Testis (tissue), 2 donors: ENCODE data around the gene HK1.

Experiments
- POLR2A ChIP-seq: fragments of 450-650 bp; IDR thresholded peaks from one replicate; pipeline ENCODE4 v1.6.1; 2017; ENCODE audit warnings: antibody characterized with exemption, mild to moderate bottlenecking, moderate library complexity
- TF ChIP-seq, protein P1 (sequence below), 3 experiments: fragments of 450-650 bp in 2 of 3; fragments of 200-600 bp in 1 of 3; sonication (generic) in 1 of 3; IDR thresholded peaks; one replicate each; pipeline ENCODE4 v1.5.1; 2016 to 2019; ENCODE audit warnings: antibody characterized with exemption in 3 of 3, mild to moderate bottlenecking in 2 of 3, moderate library complexity in 1 of 3

DNA sequence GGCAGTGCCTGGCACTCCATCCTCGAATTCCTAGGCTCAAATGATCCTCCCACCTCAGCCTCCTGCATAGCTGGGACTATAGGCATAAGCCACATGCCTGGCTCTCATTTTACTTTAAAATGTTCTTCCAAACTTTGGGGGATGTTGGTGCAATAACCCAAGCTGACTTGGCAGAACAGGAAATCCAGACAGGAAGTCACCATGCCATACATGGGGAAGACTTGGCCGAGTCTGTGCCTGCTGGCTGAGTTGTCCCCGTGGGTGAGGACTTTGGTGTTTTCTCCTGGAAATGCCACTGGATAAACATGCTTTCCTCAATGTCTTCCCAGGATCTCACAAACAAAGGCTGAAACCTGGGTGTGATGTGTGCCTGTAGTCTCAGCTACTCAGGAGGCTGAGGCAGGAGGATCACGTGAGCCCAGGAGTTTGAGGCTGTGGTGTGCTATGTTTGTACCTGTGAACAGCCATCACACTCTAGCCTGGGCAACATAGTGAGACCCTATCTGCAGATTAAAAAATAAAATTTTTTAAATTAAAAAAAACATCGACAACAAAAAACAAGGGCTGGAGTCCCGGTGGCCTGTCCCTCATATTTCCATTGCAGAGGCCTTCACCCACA lies 38.4 kb upstream of the HK1 start:
- TF ChIP-seq, protein P1, sequence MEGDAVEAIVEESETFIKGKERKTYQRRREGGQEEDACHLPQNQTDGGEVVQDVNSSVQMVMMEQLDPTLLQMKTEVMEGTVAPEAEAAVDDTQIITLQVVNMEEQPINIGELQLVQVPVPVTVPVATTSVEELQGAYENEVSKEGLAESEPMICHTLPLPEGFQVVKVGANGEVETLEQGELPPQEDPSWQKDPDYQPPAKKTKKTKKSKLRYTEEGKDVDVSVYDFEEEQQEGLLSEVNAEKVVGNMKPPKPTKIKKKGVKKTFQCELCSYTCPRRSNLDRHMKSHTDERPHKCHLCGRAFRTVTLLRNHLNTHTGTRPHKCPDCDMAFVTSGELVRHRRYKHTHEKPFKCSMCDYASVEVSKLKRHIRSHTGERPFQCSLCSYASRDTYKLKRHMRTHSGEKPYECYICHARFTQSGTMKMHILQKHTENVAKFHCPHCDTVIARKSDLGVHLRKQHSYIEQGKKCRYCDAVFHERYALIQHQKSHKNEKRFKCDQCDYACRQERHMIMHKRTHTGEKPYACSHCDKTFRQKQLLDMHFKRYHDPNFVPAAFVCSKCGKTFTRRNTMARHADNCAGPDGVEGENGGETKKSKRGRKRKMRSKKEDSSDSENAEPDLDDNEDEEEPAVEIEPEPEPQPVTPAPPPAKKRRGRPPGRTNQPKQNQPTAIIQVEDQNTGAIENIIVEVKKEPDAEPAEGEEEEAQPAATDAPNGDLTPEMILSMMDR (IDR thresholded peaks at IDR 0.05), result no peak
- no peak for TF ChIP-seq POLR2A
